T1000 (cell line): ENCODE measurements around the gene ACSS3.

Experiments
- DNase-seq: peaks from one replicate; lab custom pipeline; 2025; ENCODE audit warnings: mixed read lengths; lab: John Stamatoyannopoulos, UW

Gene ACSS3

GRCh38 chr12:81296556-81297305, 218.9 kb downstream of the ACSS3 start:
- peak; percentile 57 for DNase-seq

- DNase-seq = no peak
Measured at GRCh38 chr12:81297601-81298000, 219.7 kb downstream of the ACSS3 start.

- DNase-seq = no peak
Measured at GRCh38 chr12:81300454-81300853, 222.6 kb downstream of the ACSS3 start.

- DNase-seq = no peak
Measured at GRCh38 chr12:81303935-81304334, 226.1 kb downstream of the ACSS3 start.
